HepG2 (cell line): Measurements from ENCODE around the gene ZER1. TPM values are rescaled to one million over a fixed set of nuclear protein-coding genes. Genes with fewer than 3 reads are reported as not detected.

Source experiments
- BCL3 ChIP-seq: sonication (generic); formaldehyde crosslinking; IDR thresholded peaks from 2 replicates; pipeline ENCODE4 v1.5.1; 2020; ENCODE audit warnings: mild to moderate bottlenecking, missing genetic modification reagents, moderate library complexity
- HNF4G ChIP-seq, 2 experiments: sonication (generic) in 1 of 2; formaldehyde crosslinking in 1 of 2; IDR thresholded peaks; 2 replicates each; pipeline versions ENCODE4 v1.4.0 to v1.6.1; 2011 to 2020; ENCODE audit warnings: borderline replicate concordance in 2 of 2, low read depth in 2 of 2, mild to moderate bottlenecking in 2 of 2, low read length in 1 of 2, missing genetic modification reagents in 1 of 2, moderate library complexity in 1 of 2
- HNRNPH1 ChIP-seq: fragments of 200-400 bp; formaldehyde crosslinking; optimal IDR thresholded peaks from 2 replicates; pipeline ENCODE3; 2017; ENCODE audit warnings: mild to moderate bottlenecking, low read depth, low read length
- HNRNPL ChIP-seq: fragments of 200-400 bp; formaldehyde crosslinking; IDR thresholded peaks from 2 replicates; pipeline ENCODE4 v1.6.1; 2017; ENCODE audit warnings: mild to moderate bottlenecking, low read depth, low read length
- HOXA7 ChIP-seq: sonication (generic); formaldehyde crosslinking; IDR thresholded peaks from 2 replicates; pipeline ENCODE4 v1.8.1; 2022; ENCODE audit warnings: mild to moderate bottlenecking, missing genetic modification reagents, moderate library complexity
- NBN ChIP-seq: fragments of 450-650 bp; conservative IDR thresholded peaks from 2 replicates; pipeline ENCODE4 v1.6.1; 2017
- NFIC ChIP-seq: IDR thresholded peaks from 2 replicates; pipeline ENCODE4 v1.6.1; 2012; ENCODE audit warnings: mild to moderate bottlenecking, low read length, inconsistent platforms
- SIN3A ChIP-seq: IDR thresholded peaks from 2 replicates; pipeline ENCODE4 v1.6.1; 2011; ENCODE audit warnings: low read depth, mild to moderate bottlenecking, control low read depth, low read length, borderline replicate concordance
- SKI ChIP-seq: fragments of 450-650 bp; IDR thresholded peaks from one replicate; pipeline ENCODE4 v1.6.1; 2018; ENCODE audit warnings: mild to moderate bottlenecking; ENCODE audit not compliant: partially characterized antibody
- SNAPC2 ChIP-seq: sonication (generic); formaldehyde crosslinking; IDR thresholded peaks from 2 replicates; pipeline ENCODE4 v1.8.1; 2022; ENCODE audit warnings: mild to moderate bottlenecking, missing genetic modification reagents
- TBX3 ChIP-seq: fragments of 450-650 bp; IDR thresholded peaks from 2 replicates; pipeline ENCODE4 v1.6.1; 2017; ENCODE audit warnings: antibody characterized with exemption, mild to moderate bottlenecking, inconsistent platforms, borderline replicate concordance
- USF2 ChIP-seq, 2 experiments: sonication (generic) in 1 of 2; formaldehyde crosslinking in 1 of 2; IDR thresholded peaks; 2 replicates each; pipeline versions ENCODE4 v1.5.1 to v1.6.1; 2011 to 2020; ENCODE audit warnings: borderline replicate concordance in 1 of 2, low read depth in 1 of 2, low read length in 1 of 2, mild to moderate bottlenecking in 1 of 2, missing genetic modification reagents in 1 of 2, moderate library complexity in 1 of 2
- ZBTB37 ChIP-seq: sonication (generic); formaldehyde crosslinking; IDR thresholded peaks from 2 replicates; pipeline ENCODE4 v1.4.0; 2020; ENCODE audit warnings: mild to moderate bottlenecking, missing genetic modification reagents
- ZFYVE20 ChIP-seq: sonication (generic); formaldehyde crosslinking; IDR thresholded peaks from 2 replicates; pipeline ENCODE4 v1.8.0; 2023; ENCODE audit warnings: low read depth, mild to moderate bottlenecking, moderate library complexity, missing genetic modification reagents, borderline replicate concordance
- ZNF30 ChIP-seq: sonication (generic); formaldehyde crosslinking; IDR thresholded peaks from 2 replicates; pipeline ENCODE4 v1.5.0; 2020; ENCODE audit warnings: mild to moderate bottlenecking, missing genetic modification reagents
- ZNF383 ChIP-seq: sonication (generic); formaldehyde crosslinking; IDR thresholded peaks from 2 replicates; pipeline ENCODE4 v1.4.0; 2020; ENCODE audit warnings: missing genetic modification reagents, mild to moderate bottlenecking, borderline replicate concordance
- ZNF749 ChIP-seq: sonication (generic); formaldehyde crosslinking; IDR thresholded peaks from 2 replicates; pipeline ENCODE4 v1.8.0; 2022; ENCODE audit warnings: mild to moderate bottlenecking, missing genetic modification reagents, moderate library complexity, borderline replicate concordance
- ZNF839 ChIP-seq: sonication (generic); formaldehyde crosslinking; IDR thresholded peaks from 2 replicates; pipeline ENCODE4 v1.4.0; 2020; ENCODE audit warnings: missing genetic modification reagents, mild to moderate bottlenecking, borderline replicate concordance
- polyA plus RNA-seq, 8 experiments: library from polyadenylated mRNA; depleted of rRNA in 3 of 8; stranded (reverse) in 7 of 8; unstranded in 1 of 8; fragments of >200 nt; fragmentation: Illumina TruSeq in 4 of 8; extraction: Trizol in 4 of 8; gene quantifications; 2 replicates each; pipeline versions ENCODE4 v1.2.1 to v1.2.3, GENCODE V29; 2011 to 2016; ENCODE audit warnings: low read depth in 4 of 8, missing spikeins in 1 of 8, mixed read lengths in 1 of 8; ENCODE audit not compliant: insufficient read depth in 1 of 8
- total RNA-seq, 5 experiments: library from RNA; depleted of rRNA; stranded (reverse); fragments of >200 nt; fragmentation: Illumina TruSeq; extraction: Trizol; gene quantifications; 2 replicates each; pipeline ENCODE4 v1.2.3, GENCODE V29; 2016; ENCODE audit warnings: low read depth in 1 of 5
- TF ChIP-seq, protein P1 (sequence below): sonication (generic); formaldehyde crosslinking; IDR thresholded peaks from 2 replicates; pipeline ENCODE4 v1.4.0; 2020; ENCODE audit warnings: missing genetic modification reagents
- TF ChIP-seq, protein P2 (sequence below): sonication (generic); formaldehyde crosslinking; IDR thresholded peaks from 2 replicates; pipeline ENCODE4 v1.5.1; 2020; ENCODE audit warnings: missing genetic modification reagents, mild to moderate bottlenecking, borderline replicate concordance

ZER1 gene
- total and polyA plus RNA-seq, 2 of the 13 experiments (the other 11 are each of a cell fraction or from before 2014, with no cell fraction given) = 7.7 to 40.0 TPM

DNA sequence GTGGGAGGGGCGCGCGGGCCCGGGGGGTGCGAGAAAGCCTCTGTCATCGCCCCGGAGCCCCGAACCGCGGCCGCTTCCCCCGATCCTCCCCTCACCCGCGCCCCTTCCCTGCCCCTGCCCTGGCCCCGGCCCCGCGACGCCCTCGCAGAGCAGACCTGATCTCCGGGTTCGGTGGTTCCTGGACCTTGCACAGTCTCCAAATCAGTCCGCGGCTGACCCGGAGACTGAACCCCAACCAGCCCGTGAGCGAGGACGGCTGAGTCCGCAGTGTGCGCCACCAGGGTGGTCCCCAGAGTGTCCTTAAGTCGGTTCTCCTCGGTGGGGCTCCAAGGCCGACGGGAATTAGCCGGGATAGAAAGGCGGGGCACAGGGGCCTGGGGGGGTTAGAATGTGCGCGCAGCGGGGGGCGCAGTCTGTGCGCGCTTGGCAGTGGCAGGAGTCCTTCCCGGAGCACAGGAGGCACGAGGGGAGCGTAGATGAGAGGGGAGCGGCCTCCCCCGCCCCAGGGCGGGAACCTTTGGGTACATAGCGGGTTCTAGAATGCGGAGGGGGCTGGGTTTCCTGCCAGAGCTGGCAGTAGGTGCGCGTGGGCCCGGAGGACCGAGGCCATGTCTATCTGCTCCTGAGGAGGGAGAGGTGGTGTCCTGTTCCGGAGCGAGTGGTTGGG is 68.6 kb downstream of the ZER1 start (continued):
- TF ChIP-seq ZNF383 (CRISPR knock-in tag) (no peak), ZFYVE20 (CRISPR knock-in tag) (no peak), USF2 (IDR thresholded peaks at IDR 0.05; ENCODE audit: low read depth, low read length) (no peak), USF2 (CRISPR knock-in tag; IDR thresholded peaks at IDR 0.05; ENCODE audit: borderline replicate concordance) (no peak), ZBTB37 (CRISPR knock-in tag) (no peak), SIN3A (no peak), NFIC (no peak), HNF4G (IDR thresholded peaks at IDR 0.05; ENCODE audit: borderline replicate concordance, low read depth, low read length) (no peak; the same call in 1 of the 2 replicates), HNF4G (CRISPR knock-in tag; IDR thresholded peaks at IDR 0.05; ENCODE audit: borderline replicate concordance, low read depth) (no peak), SKI (no peak), BCL3 (CRISPR knock-in tag) (no peak), NBN (no peak), ZNF30 (CRISPR knock-in tag) (no peak), ZNF839 (CRISPR knock-in tag) (no peak), SNAPC2 (CRISPR knock-in tag) (no peak), ZNF749 (CRISPR knock-in tag) (no peak), HOXA7 (CRISPR knock-in tag) (no peak), HNRNPL (no peak), TBX3 (no peak), HNRNPH1 (no peak)
- TF ChIP-seq, protein P1, sequence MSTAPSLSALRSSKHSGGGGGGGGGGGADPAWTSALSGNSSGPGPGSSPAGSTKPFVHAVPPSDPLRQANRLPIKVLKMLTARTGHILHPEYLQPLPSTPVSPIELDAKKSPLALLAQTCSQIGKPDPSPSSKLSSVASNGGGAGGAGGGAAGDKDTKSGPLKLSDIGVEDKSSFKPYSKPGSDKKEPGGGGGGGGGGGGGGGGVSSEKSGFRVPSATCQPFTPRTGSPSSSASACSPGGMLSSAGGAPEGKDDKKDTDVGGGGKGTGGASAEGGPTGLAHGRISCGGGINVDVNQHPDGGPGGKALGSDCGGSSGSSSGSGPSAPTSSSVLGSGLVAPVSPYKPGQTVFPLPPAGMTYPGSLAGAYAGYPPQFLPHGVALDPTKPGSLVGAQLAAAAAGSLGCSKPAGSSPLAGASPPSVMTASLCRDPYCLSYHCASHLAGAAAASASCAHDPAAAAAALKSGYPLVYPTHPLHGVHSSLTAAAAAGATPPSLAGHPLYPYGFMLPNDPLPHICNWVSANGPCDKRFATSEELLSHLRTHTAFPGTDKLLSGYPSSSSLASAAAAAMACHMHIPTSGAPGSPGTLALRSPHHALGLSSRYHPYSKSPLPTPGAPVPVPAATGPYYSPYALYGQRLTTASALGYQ (CRISPR knock-in tag) = no peak
- TF ChIP-seq, protein P2, sequence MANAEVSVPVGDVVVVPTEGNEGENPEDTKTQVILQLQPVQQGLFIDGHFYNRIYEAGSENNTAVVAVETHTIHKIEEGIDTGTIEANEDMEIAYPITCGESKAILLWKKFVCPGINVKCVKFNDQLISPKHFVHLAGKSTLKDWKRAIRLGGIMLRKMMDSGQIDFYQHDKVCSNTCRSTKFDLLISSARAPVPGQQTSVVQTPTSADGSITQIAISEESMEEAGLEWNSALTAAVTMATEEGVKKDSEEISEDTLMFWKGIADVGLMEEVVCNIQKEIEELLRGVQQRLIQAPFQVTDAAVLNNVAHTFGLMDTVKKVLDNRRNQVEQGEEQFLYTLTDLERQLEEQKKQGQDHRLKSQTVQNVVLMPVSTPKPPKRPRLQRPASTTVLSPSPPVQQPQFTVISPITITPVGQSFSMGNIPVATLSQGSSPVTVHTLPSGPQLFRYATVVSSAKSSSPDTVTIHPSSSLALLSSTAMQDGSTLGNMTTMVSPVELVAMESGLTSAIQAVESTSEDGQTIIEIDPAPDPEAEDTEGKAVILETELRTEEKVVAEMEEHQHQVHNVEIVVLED (CRISPR knock-in tag) = 0 out of 2 replicates have a peak, but pooled peaks have one; percentile 9
